HL-60 (cell line): Measurements from ENCODE around the gene KMT2E.

Source experiments
- DNase-seq, 2 experiments: peaks; one replicate each; pipeline ENCODE4 v3.0.0-alpha.2; 2010 to 2020; ENCODE audit warnings: low read depth in 1 of 2, low spot score in 1 of 2
- H3K27ac ChIP-seq: fragments of 250-450 bp; sonication (Bioruptor Pico); replicated peaks from 2 replicates; pipeline ENCODE4 v1.5.1; 2020; ENCODE audit warnings: mild to moderate bottlenecking, moderate library complexity
- H3K27me3 ChIP-seq: fragments of 250-450 bp; sonication (Bioruptor Pico); 2 replicates; pipeline ENCODE4 v1.5.1; 2021; ENCODE audit warnings: mild to moderate bottlenecking, moderate library complexity; ENCODE audit not compliant: insufficient read depth, poor library complexity, severe bottlenecking
- H3K4me3 ChIP-seq: replicated peaks from 2 replicates; pipeline ENCODE4 v1.5.1; 2011; ENCODE audit warnings: mild to moderate bottlenecking, control low read depth, low read length; ENCODE audit not compliant: insufficient read depth
- GABPA ChIP-seq: IDR thresholded peaks from 2 replicates; pipeline ENCODE4 v1.6.1; 2012; ENCODE audit warnings: low read depth
- POLR2AphosphoS5 ChIP-seq: IDR thresholded peaks from 2 replicates; pipeline ENCODE4 v1.6.1; 2012; ENCODE audit warnings: low read depth
- REST ChIP-seq: IDR thresholded peaks from 2 replicates; pipeline ENCODE4 v1.6.1; 2012; ENCODE audit warnings: low read depth; ENCODE audit not compliant: insufficient replicate concordance
- SPI1 ChIP-seq: IDR thresholded peaks from 2 replicates; pipeline ENCODE4 v1.6.1; 2012; ENCODE audit warnings: low read depth, mild to moderate bottlenecking, borderline replicate concordance
- TF ChIP-seq, protein P1 (sequence below): IDR thresholded peaks from one replicate; pipeline ENCODE4 v1.5.1; 2011; ENCODE audit warnings: low read length, control low read depth, inconsistent platforms; ENCODE audit not compliant: insufficient read depth

KMT2E gene

DNA sequence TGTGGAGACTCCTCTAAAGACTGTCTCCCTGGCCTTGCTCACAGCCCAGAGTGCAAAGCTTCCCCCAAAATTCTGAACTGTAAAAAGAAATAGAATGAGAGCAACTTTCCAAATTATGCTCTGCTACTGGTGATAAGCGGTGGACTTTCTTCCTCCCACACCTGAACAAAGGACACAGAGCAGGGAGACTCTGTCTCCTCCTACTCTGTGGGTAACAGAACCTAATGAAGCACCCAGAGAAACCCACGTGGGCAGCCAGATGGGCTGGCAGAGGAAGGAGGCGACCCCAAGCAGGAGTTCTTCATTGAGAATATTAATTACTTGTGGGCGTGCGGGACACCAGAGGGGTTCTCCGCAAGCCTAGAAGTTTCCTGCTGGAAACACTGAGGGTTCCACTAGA lies 139.5 kb downstream of the KMT2E start:
- no peak for DNase-seq
- H3K27me3 ChIP-seq: no peaks in the 10 kb centered on the region
- no peak overlapping the region for H3K4me3 ChIP-seq
- H3K27ac ChIP-seq: no peak overlapping the region
- no peak for TF ChIP-seq POLR2AphosphoS5
- no peak for TF ChIP-seq REST
- TF ChIP-seq, protein P1, sequence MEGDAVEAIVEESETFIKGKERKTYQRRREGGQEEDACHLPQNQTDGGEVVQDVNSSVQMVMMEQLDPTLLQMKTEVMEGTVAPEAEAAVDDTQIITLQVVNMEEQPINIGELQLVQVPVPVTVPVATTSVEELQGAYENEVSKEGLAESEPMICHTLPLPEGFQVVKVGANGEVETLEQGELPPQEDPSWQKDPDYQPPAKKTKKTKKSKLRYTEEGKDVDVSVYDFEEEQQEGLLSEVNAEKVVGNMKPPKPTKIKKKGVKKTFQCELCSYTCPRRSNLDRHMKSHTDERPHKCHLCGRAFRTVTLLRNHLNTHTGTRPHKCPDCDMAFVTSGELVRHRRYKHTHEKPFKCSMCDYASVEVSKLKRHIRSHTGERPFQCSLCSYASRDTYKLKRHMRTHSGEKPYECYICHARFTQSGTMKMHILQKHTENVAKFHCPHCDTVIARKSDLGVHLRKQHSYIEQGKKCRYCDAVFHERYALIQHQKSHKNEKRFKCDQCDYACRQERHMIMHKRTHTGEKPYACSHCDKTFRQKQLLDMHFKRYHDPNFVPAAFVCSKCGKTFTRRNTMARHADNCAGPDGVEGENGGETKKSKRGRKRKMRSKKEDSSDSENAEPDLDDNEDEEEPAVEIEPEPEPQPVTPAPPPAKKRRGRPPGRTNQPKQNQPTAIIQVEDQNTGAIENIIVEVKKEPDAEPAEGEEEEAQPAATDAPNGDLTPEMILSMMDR: no peak
- TF ChIP-seq GABPA: no peak
- no peak for TF ChIP-seq SPI1

DNA sequence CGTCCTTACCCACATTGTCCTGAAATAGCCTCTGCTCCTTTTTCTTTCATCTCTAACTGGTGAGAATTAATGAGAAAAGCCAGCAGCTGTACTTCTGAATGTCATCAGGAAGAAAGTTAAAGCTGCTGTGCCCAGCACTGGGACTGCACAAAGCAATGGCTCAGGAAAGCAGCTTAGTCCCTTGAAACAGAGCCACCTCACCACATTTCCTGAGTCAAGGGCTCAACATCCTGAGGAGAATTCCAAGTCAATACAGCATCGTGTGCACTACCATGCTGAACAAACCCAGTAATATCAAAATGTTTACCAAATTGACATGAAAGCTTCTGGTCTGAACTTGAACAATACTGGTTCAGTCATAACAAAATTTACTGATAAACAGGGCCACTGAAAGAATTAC lies 140.1 kb downstream of the KMT2E start:
- Histone ChIP-seq H3K4me3 (no peak overlapping the region), H3K27me3 (no peaks in the 10 kb centered on the region), H3K27ac (no peak overlapping the region)
- TF ChIP-seq GABPA: no peak
- no peak for TF ChIP-seq SPI1
- TF ChIP-seq, protein P1: no peak
- TF ChIP-seq REST: no peak
- no peak for TF ChIP-seq POLR2AphosphoS5
- DNase-seq: no peak

- TF ChIP-seq, protein P1: no peak
- TF ChIP-seq GABPA (no peak), SPI1 (no peak), REST (no peak), POLR2AphosphoS5 (no peak)
- Histone ChIP-seq H3K27ac (no peak overlapping the region), H3K27me3 (no peaks in the 10 kb centered on the region), H3K4me3 (no peak overlapping the region)
- DNase-seq: no peak
These were observed 142.7 kb downstream of the KMT2E start for GRCh38 chr7:105156731-105157130.
